Neural cell (in vitro differentiated cells): ENCODE results near the gene COPS4. TPM values are rescaled to one million over a fixed set of nuclear protein-coding genes. Genes with fewer than 3 reads are reported as not detected.

Experiments used
- H2AFZ ChIP-seq: fragments of 200-600, 300-800 bp; sonication (generic), shearing (Covaris generic); 2 replicates; pipeline ENCODE4 v1.6.0; 2014; ENCODE audit warnings: low read depth, mild to moderate bottlenecking, antibody characterized with exemption, low read length, moderate library complexity
- H3F3A ChIP-seq: fragments of 200-600 bp; shearing (Covaris generic); 2 replicates; pipeline ENCODE4 v1.6.1; 2016; ENCODE audit warnings: mild to moderate bottlenecking, moderate library complexity, mixed read lengths, antibody characterized with exemption, low read length; ENCODE audit not compliant: insufficient read depth, poor library complexity, severe bottlenecking
- H3K27ac ChIP-seq: fragments of 200-600, 300-800 bp; sonication (generic), shearing (Covaris generic); 2 replicates; pipeline ENCODE4 v1.5.1; 2014; ENCODE audit warnings: mild to moderate bottlenecking, low read length, moderate library complexity
- H3K27me3 ChIP-seq: fragments of 300-800, 200-600 bp; sonication (generic), shearing (Covaris generic); 2 replicates; pipeline ENCODE4 v1.6.0; 2014; ENCODE audit warnings: mild to moderate bottlenecking, low read depth, low read length, moderate library complexity; ENCODE audit not compliant: insufficient read depth
- H3K36me3 ChIP-seq: fragments of 300-800, 200-600 bp; sonication (generic), shearing (Covaris generic); 2 replicates; pipeline ENCODE4 v1.5.1; 2014; ENCODE audit warnings: mild to moderate bottlenecking, antibody characterized with exemption, low read length, moderate library complexity; ENCODE audit not compliant: insufficient read depth
- H3K4me2 ChIP-seq: fragments of 300-800, 200-600 bp; sonication (generic), shearing (Covaris generic); 2 replicates; pipeline ENCODE4 v1.6.0; 2014; ENCODE audit warnings: mild to moderate bottlenecking, low read length
- H3K4me3 ChIP-seq: fragments of 300-800, 200-600 bp; sonication (generic), shearing (Covaris generic); 2 replicates; pipeline ENCODE4 v1.5.1; 2014; ENCODE audit warnings: mild to moderate bottlenecking, low read length, moderate library complexity
- H3K79me2 ChIP-seq: fragments of 200-600 bp; shearing (Covaris generic); replicated peaks from 2 replicates; pipeline ENCODE4 v1.6.0; 2014; ENCODE audit warnings: mild to moderate bottlenecking, low read length, moderate library complexity; ENCODE audit not compliant: insufficient read depth
- H3K9ac ChIP-seq: fragments of 300-800, 200-600 bp; sonication (generic), shearing (Covaris generic); 2 replicates; pipeline ENCODE4 v1.6.1; 2016; ENCODE audit warnings: mild to moderate bottlenecking, low read length, mixed read lengths
- H3K9me2 ChIP-seq: fragments of 200-600 bp; shearing (Covaris generic); 2 replicates; pipeline ENCODE4 v1.6.1; 2016; ENCODE audit warnings: mild to moderate bottlenecking, low read length, mixed read lengths; ENCODE audit not compliant: insufficient read depth
- H3K9me3 ChIP-seq: fragments of 200-600, 300-800 bp; sonication (generic), shearing (Covaris generic); 2 replicates; pipeline ENCODE4 v1.6.1; 2016; ENCODE audit warnings: mild to moderate bottlenecking, mixed run types, low read length, moderate library complexity, mixed read lengths
- H4K20me1 ChIP-seq: fragments of 200-600 bp; shearing (Covaris generic); 2 replicates; pipeline ENCODE4 v1.6.1; 2016; ENCODE audit warnings: mild to moderate bottlenecking, mixed run types; ENCODE audit not compliant: insufficient read depth
- EP300 ChIP-seq: fragments of 450-650 bp; conservative IDR thresholded peaks from 2 replicates; pipeline ENCODE4 v1.6.1; 2014; ENCODE audit warnings: antibody characterized with exemption, mild to moderate bottlenecking, moderate library complexity; ENCODE audit not compliant: poor library complexity, severe bottlenecking
- EZH2 ChIP-seq: fragments of 200-600, 300-800 bp; shearing (Covaris generic), sonication (generic); IDR thresholded peaks from 2 replicates; pipeline ENCODE4 v1.6.1; 2014; ENCODE audit warnings: antibody characterized with exemption, low read length, borderline replicate concordance, mild to moderate bottlenecking; ENCODE audit not compliant: insufficient read depth, poor library complexity, severe bottlenecking
- MXI1 ChIP-seq: fragments of 450-650 bp; conservative IDR thresholded peaks from 2 replicates; pipeline ENCODE4 v1.6.1; 2014; ENCODE audit warnings: antibody characterized with exemption, mild to moderate bottlenecking; ENCODE audit not compliant: poor library complexity, severe bottlenecking
- POLR2AphosphoS5 ChIP-seq: IDR thresholded peaks from 2 replicates; pipeline ENCODE4 v1.6.1; 2012
- RAD21 ChIP-seq: fragments of 450-650 bp; conservative IDR thresholded peaks from 2 replicates; pipeline ENCODE4 v1.6.1; 2014; ENCODE audit warnings: antibody characterized with exemption, mild to moderate bottlenecking, moderate library complexity
- SMC3 ChIP-seq: fragments of 450-650 bp; conservative IDR thresholded peaks from 2 replicates; pipeline ENCODE4 v1.6.1; 2014; ENCODE audit warnings: antibody characterized with exemption, mild to moderate bottlenecking, moderate library complexity; ENCODE audit not compliant: poor library complexity
- TAF1 ChIP-seq: IDR thresholded peaks from 2 replicates; pipeline ENCODE4 v1.6.1; 2012; ENCODE audit warnings: low read depth
- polyA plus RNA-seq: library from polyadenylated mRNA; depleted of rRNA; stranded (reverse); fragments of >200 nt; gene quantifications from 2 replicates; pipeline ENCODE4 v1.2.3, GENCODE V29; 2014
- TF ChIP-seq, protein P1 (sequence below): fragments of 450-650 bp; IDR thresholded peaks from 2 replicates; pipeline ENCODE4 v1.5.1; 2014; ENCODE audit warnings: antibody characterized with exemption, mild to moderate bottlenecking, moderate library complexity; ENCODE audit not compliant: poor library complexity, severe bottlenecking
- TF ChIP-seq, protein P2 (sequence below): IDR thresholded peaks from 2 replicates; pipeline ENCODE4 v1.6.1; 2012; ENCODE audit warnings: borderline replicate concordance

The COPS4 gene
- polyA plus RNA-seq, 1 donor from 2014 or later, result 77.7 TPM

DNA sequence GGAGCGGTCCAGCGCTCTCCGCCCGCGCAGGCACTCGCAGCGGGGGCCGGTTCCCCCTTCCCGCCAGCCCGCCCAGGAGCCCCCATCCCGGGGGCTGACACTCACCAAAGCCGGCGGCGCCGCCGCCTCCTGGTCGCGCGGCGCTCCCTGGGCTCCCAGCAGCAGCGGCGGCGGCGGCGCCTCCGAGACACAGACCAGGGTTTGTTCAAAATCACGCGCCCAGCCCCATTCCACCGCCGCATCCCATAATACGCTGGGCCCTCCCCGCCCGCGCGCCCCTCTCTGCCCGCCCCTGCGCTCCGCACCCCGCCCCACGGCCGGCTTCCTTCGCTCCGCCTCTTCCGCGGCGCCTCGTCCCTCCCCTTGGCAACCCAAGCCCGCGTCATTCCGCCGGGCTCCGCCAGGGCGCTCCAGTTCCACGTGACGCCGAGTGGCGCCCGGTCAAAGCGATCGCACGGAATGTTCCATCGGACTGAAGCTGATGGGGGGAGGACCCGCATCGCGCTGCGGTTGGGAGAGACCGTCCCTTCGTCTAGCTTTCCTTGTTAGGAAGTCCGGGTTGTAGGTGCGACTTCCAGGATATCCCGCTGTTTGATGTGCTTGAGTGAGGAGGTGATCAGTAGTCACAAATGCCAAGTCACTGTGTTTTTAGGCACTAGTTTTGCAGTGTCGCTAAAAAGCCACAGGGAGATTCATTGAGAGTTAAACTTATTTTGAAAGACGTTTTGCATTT lies 22.1 kb upstream of the COPS4 start:
- peak overlapping the region; percentile 83 for H2AFZ ChIP-seq
- H3K27ac ChIP-seq, result peak overlapping the region; percentile 75
- TF ChIP-seq POLR2AphosphoS5 (peak; percentile 51), EZH2 (no peak), RAD21 (peak; percentile 57), SMC3 (peak; percentile 54), EP300 (peak; percentile 65), MXI1 (peak; percentile 95), TAF1 (peak; percentile 46)
- TF ChIP-seq, protein P1, sequence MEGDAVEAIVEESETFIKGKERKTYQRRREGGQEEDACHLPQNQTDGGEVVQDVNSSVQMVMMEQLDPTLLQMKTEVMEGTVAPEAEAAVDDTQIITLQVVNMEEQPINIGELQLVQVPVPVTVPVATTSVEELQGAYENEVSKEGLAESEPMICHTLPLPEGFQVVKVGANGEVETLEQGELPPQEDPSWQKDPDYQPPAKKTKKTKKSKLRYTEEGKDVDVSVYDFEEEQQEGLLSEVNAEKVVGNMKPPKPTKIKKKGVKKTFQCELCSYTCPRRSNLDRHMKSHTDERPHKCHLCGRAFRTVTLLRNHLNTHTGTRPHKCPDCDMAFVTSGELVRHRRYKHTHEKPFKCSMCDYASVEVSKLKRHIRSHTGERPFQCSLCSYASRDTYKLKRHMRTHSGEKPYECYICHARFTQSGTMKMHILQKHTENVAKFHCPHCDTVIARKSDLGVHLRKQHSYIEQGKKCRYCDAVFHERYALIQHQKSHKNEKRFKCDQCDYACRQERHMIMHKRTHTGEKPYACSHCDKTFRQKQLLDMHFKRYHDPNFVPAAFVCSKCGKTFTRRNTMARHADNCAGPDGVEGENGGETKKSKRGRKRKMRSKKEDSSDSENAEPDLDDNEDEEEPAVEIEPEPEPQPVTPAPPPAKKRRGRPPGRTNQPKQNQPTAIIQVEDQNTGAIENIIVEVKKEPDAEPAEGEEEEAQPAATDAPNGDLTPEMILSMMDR, result peak; percentile 66
- TF ChIP-seq, protein P2, sequence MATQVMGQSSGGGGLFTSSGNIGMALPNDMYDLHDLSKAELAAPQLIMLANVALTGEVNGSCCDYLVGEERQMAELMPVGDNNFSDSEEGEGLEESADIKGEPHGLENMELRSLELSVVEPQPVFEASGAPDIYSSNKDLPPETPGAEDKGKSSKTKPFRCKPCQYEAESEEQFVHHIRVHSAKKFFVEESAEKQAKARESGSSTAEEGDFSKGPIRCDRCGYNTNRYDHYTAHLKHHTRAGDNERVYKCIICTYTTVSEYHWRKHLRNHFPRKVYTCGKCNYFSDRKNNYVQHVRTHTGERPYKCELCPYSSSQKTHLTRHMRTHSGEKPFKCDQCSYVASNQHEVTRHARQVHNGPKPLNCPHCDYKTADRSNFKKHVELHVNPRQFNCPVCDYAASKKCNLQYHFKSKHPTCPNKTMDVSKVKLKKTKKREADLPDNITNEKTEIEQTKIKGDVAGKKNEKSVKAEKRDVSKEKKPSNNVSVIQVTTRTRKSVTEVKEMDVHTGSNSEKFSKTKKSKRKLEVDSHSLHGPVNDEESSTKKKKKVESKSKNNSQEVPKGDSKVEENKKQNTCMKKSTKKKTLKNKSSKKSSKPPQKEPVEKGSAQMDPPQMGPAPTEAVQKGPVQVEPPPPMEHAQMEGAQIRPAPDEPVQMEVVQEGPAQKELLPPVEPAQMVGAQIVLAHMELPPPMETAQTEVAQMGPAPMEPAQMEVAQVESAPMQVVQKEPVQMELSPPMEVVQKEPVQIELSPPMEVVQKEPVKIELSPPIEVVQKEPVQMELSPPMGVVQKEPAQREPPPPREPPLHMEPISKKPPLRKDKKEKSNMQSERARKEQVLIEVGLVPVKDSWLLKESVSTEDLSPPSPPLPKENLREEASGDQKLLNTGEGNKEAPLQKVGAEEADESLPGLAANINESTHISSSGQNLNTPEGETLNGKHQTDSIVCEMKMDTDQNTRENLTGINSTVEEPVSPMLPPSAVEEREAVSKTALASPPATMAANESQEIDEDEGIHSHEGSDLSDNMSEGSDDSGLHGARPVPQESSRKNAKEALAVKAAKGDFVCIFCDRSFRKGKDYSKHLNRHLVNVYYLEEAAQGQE, result peak; percentile 75
- H3K9ac ChIP-seq, result peak overlapping the region; percentile 58
- no peaks in the 10 kb centered on the region for H3K9me2 ChIP-seq
- H3K4me3 ChIP-seq, result peak overlapping the region; percentile 91
- H3K4me2 ChIP-seq, result peak overlapping the region; percentile 60
- no peaks in the 10 kb centered on the region for H3K27me3 ChIP-seq
- no peaks in the 10 kb centered on the region for H3K9me3 ChIP-seq
- no peaks in the 10 kb centered on the region for H4K20me1 ChIP-seq
- peaks cover 14% of the 10 kb centered on the region for H3K79me2 ChIP-seq
- peaks cover 14% of the 10 kb centered on the region for H3F3A ChIP-seq
- H3K36me3 ChIP-seq, result no peaks in the 10 kb centered on the region

DNA sequence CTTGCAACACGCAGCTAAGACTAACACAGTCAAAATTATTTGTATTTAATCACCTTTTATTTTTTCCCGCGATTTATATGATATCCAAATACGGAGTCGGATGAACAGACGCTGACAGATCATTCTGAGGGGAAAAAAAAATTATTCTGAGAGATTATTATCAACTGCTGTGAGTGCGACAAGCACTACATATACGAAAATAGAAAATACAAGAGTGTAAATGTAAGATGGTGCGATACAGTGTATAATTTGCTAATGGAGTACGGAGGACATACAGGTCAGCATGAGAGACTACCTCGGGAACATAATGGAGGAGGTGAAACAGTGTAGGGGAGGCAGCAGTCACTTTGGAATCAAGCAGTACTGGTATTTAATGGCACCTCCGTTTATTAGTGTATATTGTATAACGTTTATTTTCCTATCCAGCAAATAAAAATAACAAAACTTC lies 21.5 kb upstream of the COPS4 start:
- Histone ChIP-seq H3K4me2 (peak overlapping the region; percentile 60), H3K9ac (peak overlapping the region; percentile 56), H4K20me1 (no peaks in the 10 kb centered on the region), H3K79me2 (peaks cover 11% of the 10 kb centered on the region), H3K36me3 (no peaks in the 10 kb centered on the region), H2AFZ (peak overlapping the region; percentile 83), H3K9me2 (no peaks in the 10 kb centered on the region), H3F3A (peaks cover 14% of the 10 kb centered on the region), H3K9me3 (no peaks in the 10 kb centered on the region), H3K27me3 (no peaks in the 10 kb centered on the region), H3K27ac (peak overlapping the region; percentile 75), H3K4me3 (peak overlapping the region; percentile 91)
- TF ChIP-seq EP300, result no peak
- no peak for TF ChIP-seq POLR2AphosphoS5
- TF ChIP-seq SMC3, result no peak
- TF ChIP-seq MXI1, result no peak
- TF ChIP-seq RAD21, result no peak
- TF ChIP-seq, protein P2, result no peak
- TF ChIP-seq, protein P1, result no peak
- no peak for TF ChIP-seq TAF1
- TF ChIP-seq EZH2, result no peak
